Fibroblast of gingiva (primary cell): ENCODE results near the gene NEDD4.
"Not testable (repeated sequence)": the region's sequence is repeated elsewhere in the genome, so short reads cannot be mapped to it uniquely, and the experiment has no call there.

Experiments used
- DNase-seq: peaks from one replicate; pipeline ENCODE4 v3.0.0-alpha.2; 2011; ENCODE audit warnings: low read depth

The NEDD4 gene

DNA sequence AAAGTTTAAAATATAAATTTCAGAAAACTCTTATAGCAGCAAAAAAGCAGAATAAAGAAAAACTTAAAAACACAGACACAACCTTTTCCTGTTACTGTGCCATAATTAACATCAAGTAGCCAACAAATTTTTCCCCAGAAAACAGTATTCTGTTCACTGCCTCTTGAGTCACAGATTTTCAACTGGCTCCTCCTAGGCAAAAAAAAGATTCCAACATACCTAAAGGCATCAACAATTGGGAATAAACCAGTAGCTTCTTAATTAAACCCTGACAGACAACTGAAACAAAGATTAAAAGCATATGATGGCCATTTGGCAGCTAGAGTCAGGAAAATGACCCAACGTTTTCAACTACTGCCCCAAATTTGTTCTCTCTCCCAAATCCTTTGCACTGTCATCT is 10.9 kb upstream of the NEDD4 start:
- not testable (repeated sequence) for DNase-seq

GRCh38 chr15:56003777-56004176 is 10.4 kb upstream of the NEDD4 start:
- not testable (repeated sequence) for DNase-seq

- DNase-seq = not testable (repeated sequence)
Observed at GRCh38 chr15:56003277-56003676, 9.9 kb upstream of the NEDD4 start.

- no peak for DNase-seq
Observed at GRCh38 chr15:56001471-56002078, 8.2 kb upstream of the NEDD4 start.

DNA sequence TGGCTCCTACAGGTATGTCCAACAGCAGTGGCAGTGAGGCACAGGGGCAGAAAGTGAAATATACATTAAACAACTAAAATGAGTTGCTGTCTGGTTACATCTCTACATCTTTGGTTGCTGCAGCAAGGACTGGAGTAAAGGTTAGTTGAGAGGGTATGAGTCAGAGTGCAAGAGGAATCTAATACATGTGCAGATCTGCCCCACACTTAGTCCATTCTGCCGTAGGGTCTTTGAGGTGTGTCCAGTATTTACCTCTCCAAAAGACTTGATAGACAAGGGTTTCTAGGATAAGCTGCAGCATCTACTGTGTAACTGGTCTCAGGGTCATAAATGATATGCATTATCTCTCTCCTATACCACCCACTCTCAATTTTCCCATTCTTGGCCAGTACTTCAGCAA is 6.2 kb upstream of the NEDD4 start:
- DNase-seq = no peak

DNA sequence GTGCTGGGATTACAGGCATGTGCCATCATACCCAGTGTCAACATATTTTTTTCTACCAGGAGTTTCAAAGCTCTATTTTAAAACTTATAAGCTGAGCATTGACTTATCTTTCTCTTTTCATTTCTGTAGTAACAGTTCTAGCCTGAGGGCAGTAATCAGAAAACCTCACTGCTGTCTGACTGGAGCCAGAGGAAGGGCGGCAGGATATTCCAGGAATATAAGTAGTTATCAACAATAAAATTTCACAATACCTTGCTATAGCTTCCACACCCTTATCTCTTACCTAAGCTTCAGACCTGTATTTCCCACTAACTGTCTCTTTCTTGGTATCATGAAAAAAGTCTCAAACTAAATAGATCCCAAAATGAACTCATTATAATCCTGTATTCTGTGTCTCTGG is 5.1 kb upstream of the NEDD4 start:
- DNase-seq = no peak

GRCh38 chr15:55993804-55994560 is 570 bp upstream of the NEDD4 start:
- DNase-seq = peak; percentile 52

DNA sequence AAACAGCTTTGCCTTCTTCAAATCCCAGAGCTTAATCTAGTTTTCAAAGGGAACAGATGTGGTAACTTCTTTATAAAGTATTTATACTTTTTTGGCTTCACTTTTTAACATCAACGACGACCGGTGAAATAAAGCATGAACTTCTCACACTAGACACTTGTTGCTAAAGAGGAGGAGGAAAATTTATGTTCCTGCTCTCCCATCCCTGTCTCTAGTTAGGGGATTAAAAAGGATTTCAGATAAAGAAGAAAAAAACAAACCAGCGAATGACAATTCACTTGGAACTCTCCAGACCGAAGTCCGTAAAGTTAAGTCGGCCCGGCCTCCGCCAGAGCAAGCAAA is 672 bp downstream of the NEDD4 start:
- DNase-seq = no peak

- DNase-seq = no peak
Observed at GRCh38 chr15:55991802-55992768, 1.3 kb downstream of the NEDD4 start.

GRCh38 chr15:55990998-55991397 is 2.4 kb downstream of the NEDD4 start:
- DNase-seq = no peak

- DNase-seq = no peak
Observed at GRCh38 chr15:55990516-55990915, 2.9 kb downstream of the NEDD4 start.

- no peak for DNase-seq
Observed at GRCh38 chr15:55989383-55989782, 4.0 kb downstream of the NEDD4 start.

- no peak for DNase-seq
Observed at GRCh38 chr15:55981582-55982249, 11.7 kb downstream of the NEDD4 start.

- no peak for DNase-seq
Observed at GRCh38 chr15:55980511-55980910, 12.9 kb downstream of the NEDD4 start.

DNA sequence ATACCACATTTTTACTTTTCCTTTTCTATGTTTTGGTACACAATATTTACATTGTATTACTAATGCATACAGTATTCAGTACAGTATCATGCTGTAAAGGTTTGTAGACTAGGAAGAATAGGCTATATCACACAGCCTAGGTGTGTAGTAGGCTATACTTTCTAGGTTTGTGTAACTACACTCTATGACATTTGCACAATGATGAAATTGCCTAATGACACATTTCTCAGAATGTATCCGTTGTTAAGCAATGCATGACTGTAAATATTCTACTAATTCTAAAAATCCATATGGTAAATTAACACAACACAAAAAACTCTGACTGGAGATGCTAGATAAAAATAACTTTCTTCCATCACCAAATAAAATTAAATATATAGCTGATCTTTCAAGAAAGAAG is 16.2 kb downstream of the NEDD4 start:
- no peak for DNase-seq

DNA sequence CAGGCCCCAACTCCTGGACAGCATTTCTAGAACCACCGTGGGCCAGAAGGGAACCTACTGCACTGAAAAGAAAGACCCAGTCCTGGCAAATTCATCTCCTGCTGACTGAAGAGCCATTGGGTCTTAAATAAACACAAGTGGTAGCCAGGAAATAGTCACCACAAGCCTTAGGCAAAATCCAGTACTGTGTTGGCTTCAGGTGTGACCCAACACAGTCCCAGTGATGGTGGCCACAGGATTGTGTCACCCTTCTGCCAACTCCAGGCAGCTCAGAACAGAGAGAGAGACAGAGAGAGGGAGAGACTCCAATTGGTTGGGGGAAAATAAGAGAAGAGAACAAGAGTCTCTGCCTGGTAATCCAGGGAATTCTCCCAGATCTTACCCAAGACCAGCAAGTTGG is 23.1 kb downstream of the NEDD4 start:
- DNase-seq = no peak

GRCh38 chr15:55969582-55969981 is 23.8 kb downstream of the NEDD4 start:
- no peak for DNase-seq

DNA sequence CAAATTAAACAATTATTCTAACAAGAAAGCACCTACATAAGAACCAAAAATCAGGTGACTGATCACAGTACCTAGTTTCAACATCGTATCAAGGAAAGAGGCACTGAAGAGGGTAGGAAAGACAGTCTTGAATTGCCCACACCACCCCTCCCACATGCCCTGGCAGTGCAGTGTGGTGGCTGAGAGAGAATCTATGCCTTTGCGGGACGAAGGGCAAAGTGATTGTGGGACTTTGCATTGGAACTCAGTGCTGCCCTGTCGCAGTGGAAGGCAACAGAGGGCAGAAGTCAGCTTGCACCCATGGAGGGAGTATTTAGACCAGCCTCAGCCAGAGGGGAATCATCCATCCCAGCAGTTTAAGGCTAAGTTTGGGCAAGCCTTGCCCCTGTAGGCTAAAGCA is 24.5 kb downstream of the NEDD4 start:
- no peak for DNase-seq

DNA sequence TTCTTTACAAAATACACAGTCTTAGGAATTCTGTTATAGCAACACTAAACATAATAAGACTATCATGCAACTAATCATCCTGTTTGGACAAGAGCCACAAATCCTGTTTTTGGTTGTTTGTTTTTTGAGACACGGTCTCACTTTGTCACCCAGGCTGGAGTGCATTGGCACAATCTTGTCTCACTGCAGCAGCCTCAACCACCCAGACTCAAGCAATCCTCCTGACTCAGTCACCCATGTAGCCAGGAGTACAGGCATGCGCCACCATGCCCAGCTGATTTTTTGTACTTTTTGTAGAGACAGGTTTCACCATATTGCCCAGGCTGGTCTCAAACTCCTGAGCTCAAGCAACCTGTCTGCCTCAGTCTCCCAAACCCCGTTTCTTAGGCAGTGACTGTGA is 28.3 kb downstream of the NEDD4 start:
- DNase-seq = no peak

- no peak for DNase-seq
Observed at GRCh38 chr15:55960946-55961345, 32.5 kb downstream of the NEDD4 start.

DNA sequence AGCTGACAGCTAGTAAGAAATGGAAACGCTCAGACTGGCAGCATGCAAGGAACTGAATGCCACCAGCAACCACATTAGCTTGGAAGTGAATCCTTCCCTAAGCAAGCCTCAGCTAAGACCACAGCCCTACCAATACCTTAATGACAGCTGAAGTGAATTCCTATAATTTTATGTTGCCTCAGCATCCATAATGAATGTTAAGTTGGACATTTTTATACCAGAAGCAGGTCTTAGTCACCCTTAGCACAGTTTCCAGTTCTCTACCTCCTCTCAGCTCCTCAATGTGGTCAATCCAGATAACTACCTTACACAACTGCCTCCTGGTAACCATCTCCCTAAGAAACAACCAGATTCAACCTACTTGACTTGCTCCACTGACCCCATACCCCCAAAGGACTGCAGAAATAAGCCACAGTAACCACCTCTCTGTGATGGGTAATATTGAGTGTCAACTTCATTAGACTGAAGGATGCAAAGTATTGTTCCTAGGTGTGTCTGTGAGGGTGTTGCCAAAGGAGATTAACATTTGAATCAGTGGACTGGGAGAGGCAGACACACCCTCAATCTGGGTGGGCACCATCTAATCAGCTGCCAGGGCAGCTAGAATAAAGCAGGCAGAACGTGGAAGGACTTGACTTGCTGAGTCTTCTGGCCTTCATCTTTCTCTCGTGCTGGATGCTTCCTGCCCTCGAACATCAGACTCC is 33.5 kb downstream of the NEDD4 start:
- DNase-seq = no peak

GRCh38 chr15:55958349-55958748 is 35.1 kb downstream of the NEDD4 start:
- DNase-seq = no peak
